ENCODE results near the gene RAB7B. TPM values are rescaled to one million over a fixed set of nuclear protein-coding genes. Genes with fewer than 3 reads are reported as not detected.

RAB7B gene
- total RNA-seq, 1 experiment from 2014 or later = 0.22 TPM

GRCh38 chr1:205978676-205979075 lies 24.5 kb downstream of the RAB7B start:
- Histone ChIP-seq H3K36me3 (ENCODE audit: control insufficient read depth in 1 of 2, insufficient read depth in 2 of 2, low read length in 2 of 2) (no peaks in the 10 kb centered on the region), H2AFZ (ENCODE audit: low read depth, low read length, poor library complexity, severe bottlenecking) (no peak overlapping the region), H3K4me3 (replicated peaks in 1 of 2; ENCODE audit: low read depth in 1 of 2, low read length in 2 of 2) (no peak overlapping the region), H3K79me2 (ENCODE audit: insufficient read depth, low read length) (no peaks in the 10 kb centered on the region), H3K9ac (ENCODE audit: low read length) (no peak overlapping the region), H3K4me1 (ENCODE audit: control insufficient read depth in 1 of 2, insufficient read depth in 2 of 2, low read length in 2 of 2) (peaks cover 6 to 14% of the 10 kb centered on the region in 2 experiments; a peak in 3 of 4 replicates), H3K27ac (ENCODE audit: low read depth, low read length) (no peak overlapping the region), H3K9me3 (ENCODE audit: control insufficient read depth in 1 of 2, insufficient read depth in 1 of 2, low read depth in 1 of 2, low read length in 2 of 2) (no peaks in the 10 kb centered on the region), H3K4me2 (ENCODE audit: low read length) (no peak overlapping the region), H4K20me1 (ENCODE audit: insufficient read depth) (no peaks in the 10 kb centered on the region), H3K27me3 (ENCODE audit: insufficient read depth, low read length) (no peaks in the 10 kb centered on the region), H3K9me2 (ENCODE audit: insufficient read depth) (no peaks in the 10 kb centered on the region)
- DNase-seq (ENCODE audit: low read depth, low spot score) (no peak), ATAC-seq (no peak)
- TF ChIP-seq JUND (IDR thresholded peaks at IDR 0.05) (no peak), SRF (IDR thresholded peaks at IDR 0.05; ENCODE audit: low read depth) (no peak), CBX3 (IDR thresholded peaks at IDR 0.05; ENCODE audit: low read depth) (no peak), SIN3A (IDR thresholded peaks at IDR 0.05; ENCODE audit: low read depth) (no peak), EZH2 (IDR thresholded peaks at IDR 0.05) (no peak), ATF3 (IDR thresholded peaks at IDR 0.05) (no peak), EGR1 (IDR thresholded peaks at IDR 0.05; ENCODE audit: low read depth) (no peak), CEBPB (IDR thresholded peaks at IDR 0.05; ENCODE audit: low read depth) (no peak), ZNF274 (IDR thresholded peaks at IDR 0.05; ENCODE audit: low read depth, low read length) (no peak), ZBTB33 (IDR thresholded peaks at IDR 0.05; ENCODE audit: extremely low read depth, insufficient replicate concordance, low read length) (no peak), REST (IDR thresholded peaks at IDR 0.05; ENCODE audit: low read depth) (no peak), YY1 (IDR thresholded peaks at IDR 0.05; ENCODE audit: extremely low read depth, insufficient replicate concordance, low read depth, low read length) (no peak), POLR2A (IDR thresholded peaks at IDR 0.05; ENCODE audit: borderline replicate concordance, extremely low read depth, insufficient read depth, insufficient read length) (no peak)
- TF ChIP-seq, protein P1, sequence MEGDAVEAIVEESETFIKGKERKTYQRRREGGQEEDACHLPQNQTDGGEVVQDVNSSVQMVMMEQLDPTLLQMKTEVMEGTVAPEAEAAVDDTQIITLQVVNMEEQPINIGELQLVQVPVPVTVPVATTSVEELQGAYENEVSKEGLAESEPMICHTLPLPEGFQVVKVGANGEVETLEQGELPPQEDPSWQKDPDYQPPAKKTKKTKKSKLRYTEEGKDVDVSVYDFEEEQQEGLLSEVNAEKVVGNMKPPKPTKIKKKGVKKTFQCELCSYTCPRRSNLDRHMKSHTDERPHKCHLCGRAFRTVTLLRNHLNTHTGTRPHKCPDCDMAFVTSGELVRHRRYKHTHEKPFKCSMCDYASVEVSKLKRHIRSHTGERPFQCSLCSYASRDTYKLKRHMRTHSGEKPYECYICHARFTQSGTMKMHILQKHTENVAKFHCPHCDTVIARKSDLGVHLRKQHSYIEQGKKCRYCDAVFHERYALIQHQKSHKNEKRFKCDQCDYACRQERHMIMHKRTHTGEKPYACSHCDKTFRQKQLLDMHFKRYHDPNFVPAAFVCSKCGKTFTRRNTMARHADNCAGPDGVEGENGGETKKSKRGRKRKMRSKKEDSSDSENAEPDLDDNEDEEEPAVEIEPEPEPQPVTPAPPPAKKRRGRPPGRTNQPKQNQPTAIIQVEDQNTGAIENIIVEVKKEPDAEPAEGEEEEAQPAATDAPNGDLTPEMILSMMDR (IDR thresholded peaks at IDR 0.05 in 2 of 3, conservative IDR thresholded peaks at IDR 0.05 in 1 of 3; ENCODE audit: borderline replicate concordance in 1 of 3, insufficient read depth in 1 of 3, low read depth in 2 of 3, low read length in 2 of 3) = no peak
- TF ChIP-seq, protein P2, sequence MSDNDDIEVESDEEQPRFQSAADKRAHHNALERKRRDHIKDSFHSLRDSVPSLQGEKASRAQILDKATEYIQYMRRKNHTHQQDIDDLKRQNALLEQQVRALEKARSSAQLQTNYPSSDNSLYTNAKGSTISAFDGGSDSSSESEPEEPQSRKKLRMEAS (IDR thresholded peaks at IDR 0.05) = no peak
- CTCF ChIA-PET = interaction anchor here (1.0 to 6.6 kb wide), 2 partner anchors 61 to 320 kb away, joined by 3 to 339 read pairs; no protein-coding TSS in a partner anchor
- POLR2A ChIA-PET = interaction anchor here (2.5 kb wide), 1 partner anchor 60 kb away, joined by 17 read pairs; no protein-coding TSS in a partner anchor
- RAD21 ChIA-PET (ENCODE audit: low non-redundant PET in 1 of 2, low total read pairs in 2 of 2, uncharacterized antibody in 2 of 2, unreplicated experiment in 2 of 2) = interaction anchor here (1.1 to 2.9 kb wide), 4 partner anchors 60 to 320 kb away, joined by 5 to 67 read pairs (median 20); no protein-coding TSS in a partner anchor
- intact Hi-C loops (cut with micrococcal nuclease) = loop anchor here (5.0 kb wide), 1 partner anchor 386 kb away; no protein-coding TSS in a partner anchor
- no TSS peak for BruUV-seq (replicated peaks)
